GM23338 (cell line): Measurements from ENCODE around the gene DRICH1. TPM values are rescaled to one million over a fixed set of nuclear protein-coding genes. Genes with fewer than 3 reads are reported as not detected.

ENCODE experiments used
- CREB1 ChIP-seq: fragments of 250-450 bp; sonication (Bioruptor Pico); IDR thresholded peaks from 2 replicates; pipeline ENCODE4 v1.5.0; 2020; ENCODE audit warnings: low read depth, mild to moderate bottlenecking, moderate library complexity
- CTCF ChIP-seq, 2 experiments: fragments of 200-600 bp in 1 of 2; sonication (generic) in 1 of 2; conservative IDR thresholded peaks; 2 replicates each; pipeline versions ENCODE4 v1.5.1 to v1.6.1; 2016 to 2017; ENCODE audit warnings: antibody characterized with exemption in 2 of 2, low read depth in 2 of 2, mild to moderate bottlenecking in 2 of 2, moderate library complexity in 1 of 2
- ETS1 ChIP-seq: IDR thresholded peaks from 2 replicates; pipeline ENCODE4 v1.6.1; 2016; ENCODE audit warnings: antibody characterized with exemption
- EZH2phosphoT487 ChIP-seq: fragments of 200-600 bp; sonication (generic); IDR thresholded peaks from one replicate; pipeline ENCODE4 v1.8.1; 2018; ENCODE audit warnings: antibody characterized with exemption; ENCODE audit not compliant: unreplicated experiment
- JUNB ChIP-seq: IDR thresholded peaks from one replicate; pipeline ENCODE4 v1.6.1; 2016; ENCODE audit warnings: antibody characterized with exemption; ENCODE audit not compliant: unreplicated experiment
- NANOG ChIP-seq: IDR thresholded peaks from 2 replicates; pipeline ENCODE4 v1.6.1; 2016; ENCODE audit warnings: antibody characterized with exemption, borderline replicate concordance
- POLR2AphosphoS5 ChIP-seq: IDR thresholded peaks from 2 replicates; pipeline ENCODE4 v1.6.1; 2016; ENCODE audit warnings: antibody characterized with exemption, low read depth
- REST ChIP-seq: IDR thresholded peaks from one replicate; pipeline ENCODE4 v1.6.1; 2018; ENCODE audit warnings: antibody characterized with exemption; ENCODE audit not compliant: unreplicated experiment
- STAT1 ChIP-seq: IDR thresholded peaks from one replicate; pipeline ENCODE4 v1.6.1; 2016; ENCODE audit warnings: antibody characterized with exemption; ENCODE audit not compliant: unreplicated experiment
- ZNF114 ChIP-seq: fragments of 250-450 bp; sonication (Bioruptor Pico); IDR thresholded peaks from 2 replicates; pipeline ENCODE4 v1.5.0; 2020; ENCODE audit warnings: mild to moderate bottlenecking, moderate library complexity
- ZNF462 ChIP-seq: fragments of 250-450 bp; sonication (Bioruptor Pico); IDR thresholded peaks from 2 replicates; pipeline ENCODE4 v1.5.0; 2020; ENCODE audit warnings: mild to moderate bottlenecking, moderate library complexity
- polyA plus RNA-seq: library from polyadenylated mRNA; unstranded; fragments of >200 nt; fragmentation: Nextera tagmentation; extraction: Ambion mirVana; gene quantifications from 2 replicates; pipeline ENCODE4 v1.2.1, GENCODE V29; 2016
- total RNA-seq: library from RNA; depleted of rRNA; stranded (reverse); fragments of >200 nt; shearing (Covaris generic); gene quantifications from 2 replicates; pipeline ENCODE4 v1.2.3, GENCODE V29; 2014

DRICH1 gene
- total and polyA plus RNA-seq, 2 experiments from 2014 or later: not detected

- no peak for TF ChIP-seq ZNF462 (CRISPR knock-in tag)
- no peak for TF ChIP-seq ZNF114 (CRISPR knock-in tag)
- no peak for TF ChIP-seq CREB1 (CRISPR knock-in tag)
- TF ChIP-seq CTCF (conservative IDR thresholded peaks at IDR 0.05; ENCODE audit: low read depth in 2 of 2): no peak
- TF ChIP-seq JUNB: no peak
- TF ChIP-seq EZH2phosphoT487: no peak
- no peak for TF ChIP-seq REST
- TF ChIP-seq POLR2AphosphoS5: no peak
- no peak for TF ChIP-seq STAT1
- no peak for TF ChIP-seq ETS1
- no peak for TF ChIP-seq NANOG
These were observed 46.0 kb upstream of the DRICH1 start (continued) for GRCh38 chr22:23678133-23678532.
